Neural progenitor cell (in vitro differentiated cells): ENCODE data around the gene SOST.
A peak's percentile ranks its signal among the peaks of the same experiment; 100 is the strongest.

ENCODE experiments used
- CTCF ChIP-seq: fragments of 200-600 bp; sonication (generic); IDR thresholded peaks from 2 replicates; pipeline ENCODE4 v1.5.1; 2017; ENCODE audit warnings: antibody characterized with exemption, mild to moderate bottlenecking
- EZH2 ChIP-seq: fragments of 200-600 bp; sonication (generic); IDR thresholded peaks from 2 replicates; pipeline ENCODE4 v1.6.1; 2017; ENCODE audit warnings: antibody characterized with exemption, mild to moderate bottlenecking, moderate library complexity

- TF ChIP-seq CTCF, result no peak
- peak; percentile 64 for TF ChIP-seq EZH2
Observed at GRCh38 chr17:43755389-43755875, 3.2 kb downstream of the SOST start.
